PC-3 (cell line): ENCODE results near the gene IMPDH1. TPM values are rescaled to one million over a fixed set of nuclear protein-coding genes. Genes with fewer than 3 reads are reported as not detected.

ENCODE experiments used
- ATAC-seq: fragments of 200-7000 bp; cut with Tn5 transposase; 2 replicates; pipeline ENCODE4 v1.9.1; 2020; ENCODE audit warnings: mild to moderate bottlenecking, moderate library complexity
- BruUV-seq: library from RNA; stranded (reverse); fragments of 400-500 nt; replicated peaks from 2 replicates; lab custom pipeline; 2021; lab: Mats Ljungman, UMichigan
- CTCF ChIA-PET: fragments of 300-600 bp; sonication (Branson Sonifier 250); formaldehyde crosslinking; loops from one replicate; lab custom pipeline; 2022; ENCODE audit warnings: antibody characterized with exemption; lab: Charles Lee
- POLR2A ChIA-PET: fragments of 300-600 bp; sonication (Branson Sonifier 250); formaldehyde crosslinking; loops from one replicate; lab custom pipeline; 2022; ENCODE audit warnings: antibody characterized with exemption; ENCODE audit not compliant: unreplicated experiment; lab: Charles Lee
- DNase-seq: peaks from one replicate; pipeline ENCODE4 v3.0.0-alpha.2; 2015
- H2AFZ ChIP-seq: fragments of 300-600 bp; sonication (generic); 2 replicates; pipeline ENCODE4 v1.6.0; 2016; ENCODE audit warnings: antibody characterized with exemption, low read length
- H3F3A ChIP-seq: fragments of 300-600 bp; sonication (generic); one replicate; pipeline ENCODE4 v1.6.0; 2017; ENCODE audit warnings: antibody characterized with exemption, low read length, control low read depth, mild to moderate bottlenecking; ENCODE audit not compliant: unreplicated experiment
- H3K27ac ChIP-seq: fragments of 300-600 bp; sonication (generic); 2 replicates; pipeline ENCODE4 v1.5.1; 2016; ENCODE audit warnings: mild to moderate bottlenecking, low read length
- H3K27me3 ChIP-seq: fragments of 300-600 bp; sonication (generic); 2 replicates; pipeline ENCODE4 v1.6.1; 2016; ENCODE audit warnings: low read length, mixed read lengths
- H3K36me3 ChIP-seq: fragments of 300-600 bp; sonication (generic); 2 replicates; pipeline ENCODE4 v1.6.1; 2016; ENCODE audit warnings: low read depth, mixed run types, low read length, mixed read lengths
- H3K4me1 ChIP-seq: fragments of 300-600 bp; sonication (generic); 2 replicates; pipeline ENCODE4 v1.5.1; 2016; ENCODE audit warnings: low read length; ENCODE audit not compliant: insufficient read depth
- H3K4me2 ChIP-seq: fragments of 300-600 bp; sonication (generic); 2 replicates; pipeline ENCODE4 v1.6.0; 2016; ENCODE audit warnings: low read length
- H3K4me3 ChIP-seq: fragments of 300-600 bp; sonication (generic); 2 replicates; pipeline ENCODE4 v1.5.1; 2016; ENCODE audit warnings: mild to moderate bottlenecking, low read length, mixed read lengths
- H3K79me2 ChIP-seq: fragments of 300-600 bp; sonication (generic); 2 replicates; pipeline ENCODE4 v1.6.1; 2017; ENCODE audit warnings: low read length, mixed read lengths
- H3K9ac ChIP-seq: fragments of 300-600 bp; sonication (generic); 2 replicates; pipeline ENCODE4 v1.6.0; 2016; ENCODE audit warnings: mild to moderate bottlenecking, low read length
- H3K9me2 ChIP-seq: fragments of 300-600 bp; sonication (generic); replicated peaks from 2 replicates; pipeline ENCODE4 v1.6.1; 2016; ENCODE audit warnings: mixed run types, low read length, mixed read lengths
- H3K9me3 ChIP-seq: fragments of 300-600 bp; sonication (generic); 2 replicates; pipeline ENCODE4 v1.6.1; 2016; ENCODE audit warnings: low read length, mixed read lengths
- H4K20me1 ChIP-seq: fragments of 300-600 bp; sonication (generic); 2 replicates; pipeline ENCODE4 v1.6.1; 2016; ENCODE audit warnings: low read length, mixed read lengths
- EZH2 ChIP-seq: fragments of 300-600 bp; sonication (generic); IDR thresholded peaks from one replicate; pipeline ENCODE4 v1.6.1; 2017; ENCODE audit warnings: antibody characterized with exemption, mild to moderate bottlenecking, low read length; ENCODE audit not compliant: unreplicated experiment
- EZH2phosphoT487 ChIP-seq: fragments of 300-600 bp; sonication (generic); IDR thresholded peaks from 2 replicates; pipeline ENCODE4 v1.6.1; 2018; ENCODE audit warnings: mild to moderate bottlenecking, antibody characterized with exemption, low read length, borderline replicate concordance
- intact Hi-C: fragments of 100-400 bp; cut with micrococcal nuclease; formaldehyde crosslinking; loops from 2 replicates; pipeline ENCODE4 v1.9.0; 2023
- total RNA-seq: library from RNA; depleted of rRNA; stranded (reverse); fragments of >200 nt; gene quantifications from 2 replicates; pipeline ENCODE4 v1.2.3, GENCODE V29; 2014
- TF ChIP-seq, protein P1 (sequence below): fragments of 300-600 bp; sonication (generic); conservative IDR thresholded peaks from 2 replicates; pipeline ENCODE4 v1.5.1; 2017; ENCODE audit warnings: antibody characterized with exemption, low read depth, mild to moderate bottlenecking, low read length

IMPDH1 gene
- total RNA-seq, 1 experiment from 2014 or later, result 128 TPM

DNA sequence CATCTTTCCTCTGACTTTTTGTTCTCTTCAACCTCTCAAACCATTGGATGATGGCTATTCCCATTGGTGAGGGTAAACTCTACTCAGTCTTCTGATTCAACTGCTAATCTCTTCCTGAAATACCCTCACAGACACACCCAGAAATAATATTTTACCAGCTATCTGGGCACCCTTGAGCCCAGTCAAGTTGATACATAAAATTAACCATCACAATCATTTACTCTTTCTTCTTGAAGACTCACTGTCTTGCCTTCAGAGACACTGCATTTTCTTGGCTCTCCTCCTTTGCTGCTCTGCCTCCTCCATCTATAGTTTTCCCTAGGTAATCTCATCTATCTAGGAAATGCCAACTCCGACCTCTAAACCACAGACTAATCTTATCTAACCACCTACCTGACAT lies 35.7 kb downstream of the IMPDH1 start:
- DNase-seq (no peak), ATAC-seq (no peak)
- Histone ChIP-seq H3K27me3 (no peaks in the 10 kb centered on the region), H3K9ac (no peak overlapping the region), H2AFZ (no peak overlapping the region), H3K9me3 (no peaks in the 10 kb centered on the region), H3K9me2 (no peaks in the 10 kb centered on the region), H3K27ac (no peak overlapping the region), H4K20me1 (no peaks in the 10 kb centered on the region), H3K79me2 (no peaks in the 10 kb centered on the region), H3K4me1 (no peaks in the 10 kb centered on the region), H3F3A (no peaks in the 10 kb centered on the region), H3K4me2 (no peak overlapping the region), H3K36me3 (no peaks in the 10 kb centered on the region), H3K4me3 (no peak overlapping the region)
- TF ChIP-seq EZH2, result no peak
- ChIA-PET CTCF (interaction anchor here (0.6 kb wide), 1 partner anchor 21 kb away, joined by 4 read pairs; no protein-coding TSS in a partner anchor), POLR2A (no interaction called here)
- intact Hi-C loops, result no loop called here
- no TSS peak for BruUV-seq

GRCh38 chr7:128373606-128374005 lies 36.2 kb downstream of the IMPDH1 start:
- Histone ChIP-seq H3K4me2 (no peak overlapping the region), H3K27me3 (no peaks in the 10 kb centered on the region), H3K9me2 (no peaks in the 10 kb centered on the region), H3F3A (no peaks in the 10 kb centered on the region), H3K9ac (no peak overlapping the region), H3K27ac (no peak overlapping the region), H3K4me3 (no peak overlapping the region), H3K9me3 (no peaks in the 10 kb centered on the region), H3K36me3 (no peaks in the 10 kb centered on the region), H4K20me1 (no peaks in the 10 kb centered on the region), H3K79me2 (no peaks in the 10 kb centered on the region), H2AFZ (no peak overlapping the region), H3K4me1 (no peaks in the 10 kb centered on the region)
- BruUV-seq, result no TSS peak
- no peak for DNase-seq
- intact Hi-C loops, result no loop called here
- ATAC-seq, result no peak
- TF ChIP-seq EZH2phosphoT487, result no peak
- no peak for TF ChIP-seq EZH2
- POLR2A ChIA-PET, result no interaction called here
- CTCF ChIA-PET, result interaction anchor here (0.6 kb wide), 2 partner anchors 21 to 86 kb away, joined by 3 to 4 read pairs; no protein-coding TSS in a partner anchor

DNA sequence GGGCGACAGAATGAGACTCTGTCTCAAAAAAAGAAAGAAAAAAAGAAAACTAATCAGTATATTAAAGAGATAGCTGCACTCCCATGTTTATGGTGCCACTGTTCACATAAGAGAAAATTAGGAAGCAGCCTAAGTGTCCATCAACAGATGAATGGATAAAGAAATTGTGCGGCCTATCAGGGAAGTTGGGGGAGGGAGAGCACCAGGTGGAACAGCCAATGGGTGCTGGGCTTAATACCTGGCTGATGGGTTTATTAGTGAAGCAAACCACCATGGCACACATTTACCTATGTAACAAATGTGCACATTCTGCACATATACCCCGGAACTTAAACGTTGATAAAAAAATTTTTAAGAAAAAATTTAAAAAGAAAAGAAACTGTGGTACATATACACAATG lies 39.3 kb downstream of the IMPDH1 start:
- no TSS peak for BruUV-seq
- Histone ChIP-seq H3K79me2 (no peaks in the 10 kb centered on the region), H3K4me2 (no peak overlapping the region), H3K9me2 (no peaks in the 10 kb centered on the region), H3K36me3 (no peaks in the 10 kb centered on the region), H4K20me1 (no peaks in the 10 kb centered on the region), H3K4me3 (no peak overlapping the region), H3K27me3 (peaks cover 6% of the 10 kb centered on the region; the same call in 1 of the 2 replicates), H3K27ac (no peak overlapping the region), H2AFZ (no peak overlapping the region), H3K9me3 (no peaks in the 10 kb centered on the region), H3K9ac (no peak overlapping the region), H3F3A (no peaks in the 10 kb centered on the region), H3K4me1 (no peaks in the 10 kb centered on the region)
- ATAC-seq, result no peak
- ChIA-PET POLR2A (no interaction called here), CTCF (no interaction called here)
- DNase-seq, result no peak
- intact Hi-C loops, result no loop called here
- TF ChIP-seq EZH2phosphoT487 (no peak), EZH2 (no peak)
- TF ChIP-seq, protein P1, sequence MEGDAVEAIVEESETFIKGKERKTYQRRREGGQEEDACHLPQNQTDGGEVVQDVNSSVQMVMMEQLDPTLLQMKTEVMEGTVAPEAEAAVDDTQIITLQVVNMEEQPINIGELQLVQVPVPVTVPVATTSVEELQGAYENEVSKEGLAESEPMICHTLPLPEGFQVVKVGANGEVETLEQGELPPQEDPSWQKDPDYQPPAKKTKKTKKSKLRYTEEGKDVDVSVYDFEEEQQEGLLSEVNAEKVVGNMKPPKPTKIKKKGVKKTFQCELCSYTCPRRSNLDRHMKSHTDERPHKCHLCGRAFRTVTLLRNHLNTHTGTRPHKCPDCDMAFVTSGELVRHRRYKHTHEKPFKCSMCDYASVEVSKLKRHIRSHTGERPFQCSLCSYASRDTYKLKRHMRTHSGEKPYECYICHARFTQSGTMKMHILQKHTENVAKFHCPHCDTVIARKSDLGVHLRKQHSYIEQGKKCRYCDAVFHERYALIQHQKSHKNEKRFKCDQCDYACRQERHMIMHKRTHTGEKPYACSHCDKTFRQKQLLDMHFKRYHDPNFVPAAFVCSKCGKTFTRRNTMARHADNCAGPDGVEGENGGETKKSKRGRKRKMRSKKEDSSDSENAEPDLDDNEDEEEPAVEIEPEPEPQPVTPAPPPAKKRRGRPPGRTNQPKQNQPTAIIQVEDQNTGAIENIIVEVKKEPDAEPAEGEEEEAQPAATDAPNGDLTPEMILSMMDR, result no peak

GRCh38 chr7:128366986-128367385 lies 42.8 kb downstream of the IMPDH1 start:
- Histone ChIP-seq H3F3A (no peaks in the 10 kb centered on the region), H3K9me2 (no peaks in the 10 kb centered on the region), H3K4me1 (no peaks in the 10 kb centered on the region), H3K9me3 (no peaks in the 10 kb centered on the region), H3K27ac (no peak overlapping the region), H2AFZ (no peak overlapping the region), H3K9ac (no peak overlapping the region), H3K79me2 (no peaks in the 10 kb centered on the region), H3K36me3 (no peaks in the 10 kb centered on the region), H3K4me2 (no peak overlapping the region), H4K20me1 (no peaks in the 10 kb centered on the region), H3K27me3 (peaks cover 18% of the 10 kb centered on the region), H3K4me3 (no peak overlapping the region)
- ChIA-PET POLR2A (no interaction called here), CTCF (no interaction called here)
- ATAC-seq (no peak), DNase-seq (no peak)
- TF ChIP-seq EZH2phosphoT487, result no peak
- intact Hi-C loops, result no loop called here
- no TSS peak for BruUV-seq
